ENCODE results near the gene GALNT14.

Gene GALNT14

DNA sequence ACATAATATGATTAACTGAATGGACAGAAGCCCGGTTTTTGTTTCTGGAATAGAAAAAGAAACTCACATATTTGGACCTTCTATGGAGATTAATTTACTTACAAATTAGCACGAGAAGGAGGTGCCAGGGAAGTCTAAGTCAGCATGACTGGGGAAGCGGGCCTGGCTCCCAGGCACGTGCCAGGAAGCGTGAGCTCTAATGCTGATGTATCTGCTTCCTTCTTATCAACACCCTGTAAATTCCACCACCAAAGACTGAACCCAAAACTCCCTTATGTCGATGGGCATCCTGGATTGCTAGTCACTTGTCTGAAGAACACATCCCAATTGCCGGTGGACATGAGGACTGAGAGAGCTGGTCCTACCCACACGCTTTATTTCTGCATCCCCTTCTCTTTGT is 134.5 kb downstream of the GALNT14 start:
- DNase-seq = no peak

DNA sequence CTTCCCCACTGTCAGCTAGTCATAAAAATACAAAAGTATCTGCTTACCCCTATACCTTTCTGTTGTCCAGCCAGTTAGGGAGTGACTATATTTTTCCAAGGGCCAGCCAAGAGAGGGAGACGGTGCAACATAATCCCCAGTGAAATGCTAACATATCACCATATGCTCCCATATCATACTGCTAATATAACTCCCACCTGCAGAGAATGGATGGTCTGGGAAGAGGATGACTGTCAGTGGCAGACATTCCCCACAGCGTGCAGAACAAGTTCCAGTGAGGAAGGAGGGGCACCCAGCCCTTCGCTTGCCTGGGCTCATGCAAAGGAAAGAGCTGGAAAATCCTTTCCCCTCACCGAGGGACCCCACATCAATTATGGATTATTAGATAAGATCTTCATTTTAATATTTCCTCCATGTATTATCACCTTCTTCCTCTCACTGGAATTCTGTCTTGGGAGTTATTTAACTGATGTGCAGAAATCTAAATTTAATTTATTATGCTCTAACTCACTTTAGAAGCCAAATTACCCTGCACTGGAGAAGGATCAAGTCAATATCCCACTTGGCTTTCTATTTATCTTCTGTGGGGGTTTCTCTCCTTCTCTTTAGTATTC is 135.6 kb downstream of the GALNT14 start:
- DNase-seq = no peak

DNA sequence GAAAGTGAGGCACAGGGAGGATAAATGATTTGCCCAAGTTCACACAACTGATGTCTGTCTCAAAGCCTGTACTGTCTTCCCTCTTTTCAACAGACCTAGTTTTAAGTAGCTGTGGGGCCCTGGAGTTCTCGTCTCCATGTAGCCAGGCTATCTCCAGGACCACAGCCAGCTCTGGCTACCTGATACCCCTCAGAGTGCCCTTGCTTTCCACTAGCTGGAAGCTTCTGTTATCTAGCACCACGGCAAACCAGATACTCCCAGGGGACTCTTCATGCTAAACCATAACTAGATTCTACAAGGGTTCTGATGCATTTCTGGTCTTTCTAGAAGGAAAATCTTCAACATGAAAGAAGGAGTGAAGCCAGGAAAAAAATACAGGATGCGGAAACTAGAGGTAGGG is 137.3 kb downstream of the GALNT14 start:
- DNase-seq = no peak

DNA sequence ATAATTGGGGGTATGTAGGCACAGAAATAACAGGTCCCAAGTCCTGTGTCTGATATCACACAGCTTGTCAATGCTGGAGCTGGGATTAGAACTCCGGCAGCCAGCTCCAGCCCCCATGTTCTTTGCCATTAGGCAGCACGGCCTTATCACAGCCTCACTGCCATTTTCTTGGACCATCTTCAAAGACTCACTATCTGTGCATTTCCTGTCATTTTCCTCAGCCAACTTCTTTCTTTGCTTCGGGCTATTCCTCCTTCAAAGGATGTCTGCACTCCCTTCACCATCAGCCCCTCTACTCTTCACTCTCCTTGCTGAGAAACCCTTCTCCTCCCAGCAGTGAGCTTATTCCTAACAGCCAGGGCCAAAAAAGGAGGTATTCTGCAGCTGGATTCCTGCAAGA is 139.6 kb downstream of the GALNT14 start:
- no peak for DNase-seq

DNA sequence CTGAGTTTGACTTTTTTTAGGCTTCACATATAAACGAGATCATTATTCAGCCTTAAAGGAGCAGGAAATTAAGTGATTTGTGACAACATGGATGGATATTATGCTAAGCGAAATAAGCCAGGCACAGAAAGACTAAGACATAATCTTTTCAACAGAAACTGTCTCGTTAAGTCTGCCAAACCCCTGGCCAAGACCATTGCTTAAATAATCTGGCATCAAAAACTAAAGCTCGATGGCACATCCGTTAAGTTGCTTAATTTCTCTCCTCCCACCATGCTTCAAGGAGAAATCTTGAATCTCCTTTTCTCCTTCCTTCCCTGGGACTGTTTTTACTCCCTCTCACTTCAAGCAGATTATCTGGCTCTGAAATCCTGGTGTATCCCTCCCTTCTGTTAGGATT is 140.3 kb downstream of the GALNT14 start:
- no peak for DNase-seq

DNA sequence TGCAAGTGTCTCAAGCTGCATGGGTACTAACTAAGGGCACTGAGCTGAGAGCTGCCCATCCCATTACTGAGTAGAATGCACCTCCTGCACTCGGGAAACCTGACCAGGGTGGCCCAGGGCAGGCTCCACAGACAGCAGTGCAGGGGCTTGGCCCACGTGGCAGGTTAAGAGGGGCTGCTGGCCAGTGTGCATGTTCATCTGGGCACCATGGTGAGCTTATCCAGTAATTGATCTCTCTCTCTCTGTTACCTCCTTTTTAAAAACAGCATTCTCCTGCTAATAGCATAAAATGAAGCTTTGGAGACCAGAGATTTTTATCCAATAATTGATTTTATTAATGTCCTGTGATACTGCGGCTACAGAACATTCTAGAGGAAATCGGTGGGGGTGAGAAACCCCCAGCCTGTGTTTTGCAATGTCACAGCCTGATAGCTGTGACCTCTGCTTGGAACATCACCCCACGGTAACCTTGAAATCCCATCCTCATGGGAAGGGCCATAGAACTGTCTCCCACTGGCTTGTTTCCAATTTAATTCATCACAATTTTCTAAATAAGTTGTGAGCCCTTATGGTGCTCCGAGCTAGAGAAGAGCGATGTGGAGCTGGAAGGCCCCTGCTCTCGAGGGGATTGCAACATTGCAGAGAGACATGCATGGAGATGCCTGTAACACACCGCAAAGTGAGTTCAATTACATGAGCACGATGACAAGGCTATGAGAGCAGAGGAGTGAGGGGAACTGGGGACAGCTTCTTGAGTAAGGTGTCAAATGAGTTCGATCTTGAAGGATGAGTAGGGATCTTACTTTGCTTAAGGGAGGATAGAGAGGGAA is 143.8 kb downstream of the GALNT14 start:
- DNase-seq = no peak

DNA sequence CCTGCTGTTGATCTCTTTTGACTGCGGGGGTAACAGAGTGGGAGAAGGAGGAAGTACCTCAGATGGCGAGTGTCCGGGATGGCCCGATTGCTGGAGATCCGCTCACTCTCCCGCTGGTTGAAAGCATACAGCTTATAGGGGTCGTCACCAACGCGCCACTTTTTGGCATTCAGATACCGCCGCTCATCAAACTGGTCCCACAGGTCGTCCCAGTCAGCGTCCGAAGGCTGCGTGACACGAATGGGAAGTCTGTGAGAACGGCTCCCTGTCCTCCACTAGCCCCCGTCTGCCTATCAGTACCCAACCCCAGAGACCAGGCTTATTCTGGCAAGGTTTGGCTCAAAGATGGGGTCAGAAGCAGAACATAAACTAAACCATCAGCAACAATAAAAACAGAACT is 145.5 kb downstream of the GALNT14 start:
- DNase-seq = no peak

DNA sequence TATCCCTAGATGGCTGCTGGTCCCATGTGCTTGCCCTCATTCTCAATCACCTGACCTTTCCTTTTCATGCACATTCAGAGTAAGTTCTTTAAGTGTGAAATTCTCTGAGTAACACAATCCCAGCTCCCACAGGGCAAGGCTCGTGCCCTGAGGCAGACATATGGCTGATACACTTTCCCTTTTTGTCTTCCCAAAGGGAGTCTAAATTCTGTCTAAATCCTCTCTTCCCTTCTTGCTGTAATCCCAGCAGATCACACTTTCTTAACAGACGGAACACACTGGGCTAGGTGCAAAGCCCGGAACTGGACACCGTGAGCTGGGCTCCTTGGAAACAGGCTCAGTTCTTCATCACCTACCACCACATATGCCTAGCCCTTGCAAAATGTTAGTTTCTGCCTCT is 147.6 kb downstream of the GALNT14 start:
- DNase-seq = no peak

DNA sequence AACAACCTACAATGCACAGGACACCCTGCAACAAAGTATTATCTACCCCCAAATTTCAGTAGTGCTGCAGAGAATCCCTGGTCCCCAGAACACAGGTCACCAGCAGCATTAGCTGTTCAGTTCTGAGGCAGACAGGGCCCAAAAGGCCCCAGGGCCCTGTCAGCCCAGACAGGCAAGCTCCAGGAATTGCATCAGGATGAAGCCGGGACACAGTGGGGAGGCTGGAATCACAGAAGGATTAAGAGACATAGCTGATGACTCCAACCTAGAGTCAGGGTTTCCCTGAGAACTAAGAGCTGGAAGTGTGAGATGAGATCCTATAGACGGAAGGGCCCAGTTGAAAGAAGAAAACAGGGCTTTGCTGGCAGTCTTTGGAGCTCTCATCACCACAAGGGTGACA is 148.1 kb downstream of the GALNT14 start:
- no peak for DNase-seq

DNA sequence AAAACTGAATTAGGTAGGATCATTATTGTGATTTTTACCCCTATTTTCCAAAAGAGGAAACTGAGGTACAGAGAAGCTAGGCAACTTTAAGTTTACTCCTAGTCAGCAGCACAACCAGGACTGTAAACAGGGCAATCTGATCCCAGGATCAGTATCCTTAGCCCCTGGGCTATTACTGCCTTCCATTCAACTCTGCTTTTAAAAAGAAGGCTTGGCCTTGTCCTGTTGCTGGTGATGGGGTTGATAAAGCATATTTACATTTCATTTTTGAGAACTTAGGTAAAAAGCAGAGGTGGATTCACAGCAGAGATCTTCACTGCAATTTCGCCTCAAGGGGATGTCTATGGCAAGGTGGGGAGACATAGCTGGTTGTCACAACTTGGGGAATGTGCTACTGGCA is 148.5 kb downstream of the GALNT14 start:
- no peak for DNase-seq

DNA sequence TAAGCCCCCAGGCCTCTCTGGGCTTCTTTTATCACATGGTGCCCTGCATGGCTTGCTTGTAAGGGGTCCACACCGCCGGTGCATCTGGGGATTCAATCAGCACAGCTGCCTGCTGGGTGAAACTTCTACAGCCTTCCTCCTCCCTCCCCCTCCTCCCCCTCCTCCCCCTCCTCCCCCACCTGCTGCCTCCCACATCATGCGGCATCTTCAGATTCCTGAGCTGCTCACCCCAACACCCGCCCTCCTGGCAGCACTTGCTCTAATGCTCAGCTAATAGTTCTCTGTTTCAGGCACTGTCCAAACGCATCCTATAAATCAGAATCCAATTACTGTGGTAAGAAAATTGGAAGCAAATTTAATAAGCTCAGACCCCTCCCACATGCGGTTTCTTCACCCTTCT is 150.7 kb downstream of the GALNT14 start:
- DNase-seq = no peak

DNA sequence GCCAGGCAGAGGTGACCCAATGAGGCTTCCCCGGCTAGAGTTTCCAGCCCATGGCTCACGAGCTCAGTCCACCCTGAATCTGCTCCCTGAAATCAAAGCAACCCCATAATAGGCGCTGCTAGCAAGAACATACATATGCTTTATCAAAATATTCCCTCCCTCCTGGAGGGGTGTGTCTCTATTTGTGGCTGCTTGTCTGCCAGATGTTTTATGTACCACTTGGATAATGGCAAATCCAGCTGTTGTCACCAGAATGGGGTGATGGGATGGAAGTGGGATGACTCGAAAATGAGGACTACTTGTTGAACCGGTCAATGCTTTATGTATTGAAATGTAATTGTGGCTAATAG is 152.0 kb downstream of the GALNT14 start:
- no peak for DNase-seq

DNA sequence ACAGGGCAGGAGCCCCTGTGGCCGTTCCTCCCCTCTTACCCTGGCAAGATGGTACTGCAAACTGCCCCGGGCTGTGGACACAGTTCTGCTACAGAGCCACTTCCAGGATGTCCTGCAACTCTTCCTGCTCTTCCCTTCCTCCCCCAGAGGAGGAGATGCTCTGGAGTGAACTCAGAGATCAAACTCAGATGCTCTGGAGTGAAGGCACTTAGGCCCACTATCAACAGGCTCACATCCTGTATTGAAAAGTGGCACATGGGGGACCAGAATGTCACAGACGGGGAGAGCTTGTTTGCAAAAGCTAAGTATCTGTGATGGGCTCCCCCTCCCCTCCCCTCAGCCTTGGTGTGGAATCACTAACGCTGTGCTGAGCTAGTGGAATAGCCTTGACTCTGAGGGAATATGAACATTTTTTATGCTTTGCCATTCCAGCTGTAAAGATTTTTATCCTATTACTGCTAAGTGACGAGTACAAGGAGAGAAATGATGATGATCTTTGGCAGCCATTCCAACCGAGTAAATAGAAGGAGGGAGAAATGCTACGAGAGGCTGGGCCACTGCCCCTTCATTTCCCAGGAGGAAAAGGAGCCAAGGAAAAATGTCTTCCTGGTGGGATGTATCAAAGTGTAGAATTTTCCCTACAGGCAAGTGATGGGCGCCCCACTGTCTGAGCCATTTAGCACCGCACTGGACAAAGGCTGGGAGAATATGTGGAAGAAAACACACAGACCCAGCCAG is 152.6 kb downstream of the GALNT14 start:
- no peak for DNase-seq

DNA sequence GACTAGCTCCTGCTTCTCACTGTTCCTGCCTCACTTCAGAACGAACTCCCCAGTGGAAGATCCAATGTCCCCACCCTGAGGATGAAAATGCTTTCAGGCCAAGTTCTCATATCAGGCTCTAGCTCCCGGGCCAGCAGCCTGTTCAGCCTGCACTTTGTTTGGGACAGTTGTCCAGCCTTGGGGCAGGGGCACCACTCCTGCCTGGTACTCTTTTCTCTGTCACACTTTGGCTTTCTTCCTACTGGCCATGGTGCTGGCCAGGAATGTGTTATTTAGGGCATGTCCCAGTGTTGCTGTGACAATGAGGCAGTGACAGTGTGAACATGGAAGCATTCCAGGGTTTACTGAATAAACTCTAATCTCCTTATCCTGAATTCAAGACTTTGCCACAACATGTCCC is 154.1 kb downstream of the GALNT14 start:
- DNase-seq = no peak

DNA sequence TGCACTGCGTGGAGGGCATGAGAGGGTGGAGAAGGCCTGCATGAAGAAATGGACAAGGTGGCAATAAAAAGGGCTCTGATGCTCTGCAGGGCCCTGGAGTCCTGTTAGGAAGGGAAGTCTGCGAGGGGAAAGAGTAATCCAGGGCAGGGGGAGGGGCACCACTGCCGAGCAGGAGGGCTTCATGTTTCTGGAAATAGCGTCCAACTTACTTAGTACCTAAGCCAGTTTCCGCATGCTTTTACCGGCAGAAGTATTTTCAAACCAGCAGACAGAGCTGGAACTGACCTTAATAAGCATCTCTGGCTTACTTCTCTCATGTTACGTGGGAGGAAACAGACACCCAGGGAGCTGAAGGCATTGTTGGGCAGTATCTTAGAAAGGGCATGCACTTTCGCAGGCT is 156.7 kb downstream of the GALNT14 start:
- DNase-seq = no peak

DNA sequence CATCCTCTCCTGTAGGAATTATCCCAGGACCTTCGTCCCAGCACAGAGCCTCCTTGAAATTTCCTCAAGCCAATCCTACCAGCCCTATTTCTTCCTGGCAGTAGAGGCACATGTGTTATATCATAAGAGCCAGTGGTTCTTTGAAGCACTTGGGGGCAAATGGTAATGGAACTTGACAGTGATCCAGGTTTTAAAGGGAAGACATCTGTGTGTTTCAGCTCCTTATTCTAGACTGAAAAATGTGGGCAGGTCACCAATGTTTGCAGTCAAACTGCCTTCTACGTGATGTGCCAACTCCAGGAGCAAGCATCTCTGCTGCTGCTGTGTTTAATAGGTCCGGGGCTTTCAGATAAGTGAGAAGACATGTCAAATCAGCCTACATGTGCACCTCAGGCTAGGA is 157.1 kb downstream of the GALNT14 start:
- DNase-seq = no peak

DNA sequence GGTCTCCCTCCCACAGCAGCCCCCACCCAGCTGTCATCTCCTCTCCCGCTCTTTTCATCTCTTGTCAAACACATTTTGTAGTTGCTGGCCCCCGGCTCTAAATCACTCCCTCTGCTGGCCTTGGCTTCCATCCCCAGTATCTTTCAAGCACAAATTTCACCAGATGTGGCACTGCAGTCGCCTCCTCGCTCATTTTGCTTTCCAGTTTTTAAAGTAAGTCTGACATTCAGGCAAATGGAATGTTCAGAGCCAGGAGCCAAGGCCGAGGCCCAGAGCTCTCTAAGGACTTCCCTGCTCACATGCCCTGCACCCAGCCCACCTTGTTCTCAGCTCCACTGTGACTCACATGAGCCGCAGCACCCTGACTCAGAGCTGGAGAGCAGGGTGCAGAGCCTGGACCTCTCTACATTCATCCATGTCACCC is 158.4 kb downstream of the GALNT14 start:
- no peak for DNase-seq

DNA sequence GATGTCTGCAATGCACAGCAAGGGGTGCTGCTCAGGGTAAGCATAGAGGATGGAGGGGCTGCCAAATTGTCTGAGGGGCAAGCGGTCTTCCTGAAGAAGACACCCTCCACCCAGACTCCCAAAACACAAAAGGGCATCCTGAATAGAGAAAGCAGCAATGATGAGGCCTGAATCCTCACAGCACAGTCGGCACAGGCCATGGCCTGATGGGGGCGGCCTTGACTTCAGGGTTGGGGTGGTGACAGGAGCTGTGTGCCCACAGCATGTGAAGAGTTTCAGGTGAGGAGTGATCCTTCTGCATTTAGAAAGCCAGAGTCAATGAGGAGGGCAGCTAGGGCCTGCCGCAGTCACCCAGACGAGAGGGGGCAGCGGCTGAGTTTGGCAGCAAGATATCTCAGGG is 159.4 kb downstream of the GALNT14 start:
- no peak for DNase-seq

DNA sequence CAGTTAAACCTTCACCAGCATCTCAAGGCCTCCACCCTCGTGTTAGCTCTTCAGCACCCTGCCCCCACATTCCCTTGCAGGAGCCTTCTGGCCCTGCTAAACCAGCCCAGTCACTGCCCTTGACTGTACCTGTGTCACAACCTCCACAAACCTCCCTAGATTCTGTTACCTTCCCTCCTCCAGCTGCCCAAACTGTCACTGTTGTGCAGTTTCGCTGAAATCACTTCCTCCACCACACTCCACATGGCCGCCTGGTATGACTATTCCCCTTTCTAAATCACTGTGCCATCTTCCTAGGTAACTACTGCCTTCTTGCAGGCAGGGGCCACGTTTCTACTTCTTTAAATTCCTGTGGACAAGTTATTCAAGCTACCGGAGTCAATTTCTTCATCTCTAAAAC is 160.2 kb downstream of the GALNT14 start:
- no peak for DNase-seq

DNA sequence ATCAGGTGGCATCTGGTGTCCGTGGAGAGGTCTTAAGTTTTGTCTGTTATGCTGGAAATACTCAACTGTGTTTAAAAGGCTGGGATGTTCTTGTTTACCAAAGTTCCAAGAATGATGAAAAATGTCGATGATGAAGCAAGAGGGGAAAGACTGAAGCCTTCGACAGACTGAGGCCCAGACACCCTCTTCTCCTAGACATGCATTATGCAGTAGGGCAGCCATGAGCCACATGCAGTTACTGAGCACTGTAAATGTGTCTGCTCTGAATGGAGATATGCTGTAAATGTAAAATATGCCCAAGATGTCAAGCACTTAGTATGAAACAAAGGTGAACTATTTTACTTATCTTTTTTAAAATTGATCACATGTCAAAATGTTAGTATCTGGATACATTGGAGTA is 163.1 kb downstream of the GALNT14 start:
- DNase-seq = no peak

DNA sequence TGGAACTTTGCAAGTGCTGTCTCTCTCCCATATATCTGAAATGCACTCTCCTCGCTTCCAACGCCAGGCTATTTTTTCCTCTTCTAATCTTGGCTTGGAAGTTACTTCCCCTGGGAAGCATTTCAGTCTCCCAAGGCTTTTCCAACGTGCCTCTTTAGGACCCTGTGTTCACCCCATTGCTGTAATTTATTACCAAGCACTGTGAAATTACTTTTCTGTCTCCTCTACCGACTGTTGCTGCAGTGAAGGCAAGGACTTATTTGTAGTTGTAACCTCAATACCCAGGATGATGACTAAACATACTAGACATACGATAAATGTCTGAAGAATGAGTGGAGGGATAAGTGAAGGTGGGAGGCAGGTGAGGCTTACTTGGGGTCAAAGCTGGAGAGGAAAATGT is 163.7 kb downstream of the GALNT14 start:
- no peak for DNase-seq

DNA sequence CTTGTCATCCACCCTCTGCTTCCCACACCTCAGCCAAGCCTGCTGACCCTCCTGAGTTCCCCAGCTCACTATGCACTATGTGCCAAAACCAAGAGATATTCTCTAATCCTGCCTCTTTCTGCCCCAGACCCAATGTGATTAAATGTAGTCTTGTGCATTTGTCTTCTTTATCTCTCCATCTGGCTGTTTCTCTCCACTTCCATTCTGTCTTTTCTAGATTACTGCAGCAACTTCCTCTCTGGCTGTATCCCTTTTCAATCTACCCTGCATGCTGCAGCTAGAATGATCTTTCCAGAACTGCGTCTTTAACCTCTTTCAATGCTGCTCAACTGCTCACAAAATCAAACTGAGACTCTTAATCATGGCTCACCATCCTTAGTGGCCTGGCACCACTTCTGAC is 164.1 kb downstream of the GALNT14 start:
- no peak for DNase-seq

DNA sequence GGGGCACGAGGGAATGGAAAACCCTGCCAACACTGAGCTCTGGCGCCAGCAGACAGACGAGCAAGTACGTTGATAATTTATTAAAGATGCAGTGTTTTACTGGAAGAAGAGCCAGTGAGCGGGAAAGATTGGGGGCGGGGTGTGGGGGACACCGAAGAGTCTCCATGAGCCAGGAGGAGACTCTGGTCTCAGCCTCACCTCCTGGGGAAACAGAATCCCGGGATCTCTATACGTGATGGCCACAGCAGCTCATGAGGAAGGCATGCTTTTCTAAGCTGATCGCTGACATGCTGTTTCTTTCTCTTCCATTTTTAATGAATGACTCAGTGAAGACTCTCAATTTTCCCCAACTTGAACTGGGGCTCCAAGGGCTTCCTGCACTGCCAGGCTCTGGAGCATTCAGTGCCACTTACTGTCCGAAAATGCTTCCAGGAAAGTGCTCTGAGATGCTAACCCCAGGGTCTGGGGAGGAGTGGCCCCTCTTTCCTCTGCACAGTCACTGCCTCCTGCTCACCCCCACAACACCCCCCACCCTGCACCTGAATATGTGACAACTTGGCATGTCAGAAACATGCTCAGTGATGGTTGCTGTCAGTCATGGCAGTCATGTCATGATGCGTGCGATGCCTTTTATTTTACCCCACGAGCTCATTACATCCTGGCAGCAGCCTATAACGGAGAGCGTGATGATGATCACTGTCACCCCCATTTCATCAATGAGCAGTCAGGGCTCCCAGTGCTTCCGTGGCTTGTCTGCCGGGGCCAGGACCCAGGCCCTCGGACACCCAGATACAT is 166.8 kb downstream of the GALNT14 start:
- no peak for DNase-seq
